Islet of Langerhans (tissue), 1 donor: ENCODE data around the gene PBOV1.
"Not testable (repeated sequence)": the region's sequence is repeated elsewhere in the genome, so short reads cannot be mapped to it uniquely, and the experiment has no call there.

Experiments used
- FAIRE-seq: peaks from one replicate; lab custom pipeline; 2011; peaks lifted over from hg19 to GRCh38; lab: Jason Lieb, UNC

PBOV1 gene

DNA sequence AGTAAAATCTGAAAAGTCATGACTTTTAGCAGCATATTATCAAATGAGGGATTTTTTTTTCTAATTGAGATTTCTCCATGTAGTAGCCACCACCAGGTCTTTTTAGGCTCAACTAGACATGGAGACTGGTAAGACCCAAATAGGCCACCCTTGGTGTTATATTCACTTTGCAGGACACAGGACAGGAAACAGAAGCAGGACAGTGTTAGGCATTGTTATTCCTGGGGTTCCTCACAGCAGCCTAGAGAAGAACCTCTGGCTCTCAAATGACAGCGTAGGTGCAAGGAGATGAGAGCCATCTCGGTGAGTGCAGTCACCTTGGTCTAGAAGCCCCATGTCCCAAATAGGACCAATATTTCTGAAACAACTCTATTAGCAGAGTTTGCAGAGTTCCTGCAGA, 19.2 kb upstream of the PBOV1 start:
- no peak for FAIRE-seq

DNA sequence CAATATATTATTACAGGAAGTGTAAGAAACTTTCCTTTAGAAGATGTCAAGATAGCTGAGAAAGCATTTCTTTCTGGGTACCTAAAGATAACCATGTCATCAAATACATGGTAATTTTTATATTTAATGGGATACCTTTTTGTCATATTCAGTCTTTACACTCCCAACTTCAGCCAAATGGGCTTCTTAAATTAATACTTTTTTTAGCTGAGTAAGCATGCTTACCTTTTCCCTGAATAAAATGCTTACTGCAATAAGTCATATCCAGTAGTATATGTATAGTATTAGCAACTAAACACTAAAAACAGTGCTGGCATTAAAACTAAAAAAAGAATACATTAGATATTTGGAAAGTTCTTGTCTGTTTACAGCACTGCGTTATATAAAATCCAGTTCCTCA, 17.4 kb upstream of the PBOV1 start:
- peak; percentile 41 for FAIRE-seq

DNA sequence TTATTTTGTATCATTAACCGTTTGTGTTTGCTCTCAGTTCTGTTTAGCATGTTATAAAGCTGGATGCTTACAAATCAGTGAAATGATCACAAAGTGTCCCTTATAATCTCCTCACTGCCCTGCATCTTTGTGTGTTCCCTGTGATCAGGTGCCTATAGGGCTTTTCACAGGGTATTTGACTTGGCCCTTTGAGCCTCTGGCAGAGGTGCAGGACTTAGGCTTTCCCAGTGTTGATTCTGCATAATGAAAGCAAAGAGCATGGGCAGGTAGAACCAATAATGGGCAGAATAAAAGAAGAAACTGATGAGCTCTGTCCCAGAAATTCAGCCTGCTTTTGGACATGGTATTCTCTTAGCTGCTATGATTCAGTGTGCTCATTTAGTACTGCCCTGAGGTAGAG, 16.9 kb upstream of the PBOV1 start:
- no peak for FAIRE-seq

DNA sequence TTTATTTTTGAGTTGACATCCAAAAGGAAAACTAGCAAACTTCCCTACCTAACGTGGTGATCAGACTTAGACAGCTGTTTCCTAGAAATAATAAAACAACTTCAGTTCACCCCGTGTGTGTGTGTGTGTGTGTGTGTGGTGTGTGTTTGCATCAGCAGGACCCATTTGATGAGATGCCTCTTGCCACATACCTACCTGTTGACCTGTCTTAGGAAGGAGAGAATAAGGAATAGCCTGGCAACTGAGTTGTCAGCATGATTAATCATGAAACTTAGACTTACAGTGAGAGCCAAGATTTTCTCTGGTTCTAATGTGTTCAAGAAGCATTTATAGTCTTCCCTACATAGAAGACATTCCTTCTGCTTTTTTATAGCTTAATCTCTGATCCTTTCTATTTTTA, 16.1 kb upstream of the PBOV1 start:
- FAIRE-seq: no peak

DNA sequence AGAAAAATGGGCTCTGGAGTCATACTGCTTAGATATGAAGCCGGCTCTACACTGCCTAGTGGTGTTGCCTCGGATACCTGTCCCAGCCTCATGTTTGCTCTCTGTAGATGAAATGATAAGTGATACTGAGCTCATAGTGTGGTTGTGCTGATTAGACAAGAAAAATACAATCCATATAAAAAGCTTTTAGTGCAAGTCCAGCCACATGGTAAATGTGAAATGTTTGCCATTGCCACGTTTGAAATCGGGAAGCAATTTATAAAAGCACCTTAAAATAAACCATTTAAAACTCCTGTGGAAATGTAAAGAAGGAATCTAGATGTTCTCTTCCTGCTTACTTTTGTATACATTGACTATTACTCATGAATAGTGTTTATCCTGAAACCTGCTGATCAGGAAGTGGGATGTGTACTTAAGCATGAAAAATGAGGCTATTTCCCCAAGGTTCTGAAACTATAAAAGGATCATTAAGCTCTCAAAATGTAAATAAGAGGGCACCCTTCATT, 13.1 kb upstream of the PBOV1 start:
- peak; percentile 100 for FAIRE-seq

DNA sequence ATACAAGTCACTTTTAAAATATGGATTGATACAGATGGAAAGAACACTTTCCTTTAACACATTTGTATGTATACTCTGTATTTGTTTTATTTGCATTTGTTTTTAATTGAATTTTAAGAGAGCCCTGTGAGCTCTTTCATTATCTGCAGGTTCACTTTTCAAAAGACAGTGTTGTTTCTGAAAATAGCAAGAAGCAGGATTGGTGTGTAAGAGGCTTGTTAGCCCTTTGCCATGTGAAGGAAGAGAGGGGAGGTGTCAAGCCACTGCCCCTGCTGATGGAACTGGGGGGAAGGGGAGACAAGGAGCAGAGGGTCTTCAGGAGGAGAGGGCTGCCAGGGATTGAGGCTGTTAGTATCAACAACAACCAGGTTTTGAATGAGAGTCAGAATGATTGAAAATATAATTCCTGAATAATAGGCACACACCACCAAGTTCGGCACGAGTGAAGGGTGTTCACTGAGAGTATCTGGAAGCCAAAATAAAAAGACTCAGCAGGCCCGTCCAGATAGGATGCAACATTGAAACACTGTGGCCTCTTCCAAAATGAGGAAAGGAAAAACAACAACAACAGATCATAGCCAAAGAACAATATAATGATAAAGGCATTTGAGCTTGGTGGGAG, 12.6 kb upstream of the PBOV1 start:
- no peak for FAIRE-seq

DNA sequence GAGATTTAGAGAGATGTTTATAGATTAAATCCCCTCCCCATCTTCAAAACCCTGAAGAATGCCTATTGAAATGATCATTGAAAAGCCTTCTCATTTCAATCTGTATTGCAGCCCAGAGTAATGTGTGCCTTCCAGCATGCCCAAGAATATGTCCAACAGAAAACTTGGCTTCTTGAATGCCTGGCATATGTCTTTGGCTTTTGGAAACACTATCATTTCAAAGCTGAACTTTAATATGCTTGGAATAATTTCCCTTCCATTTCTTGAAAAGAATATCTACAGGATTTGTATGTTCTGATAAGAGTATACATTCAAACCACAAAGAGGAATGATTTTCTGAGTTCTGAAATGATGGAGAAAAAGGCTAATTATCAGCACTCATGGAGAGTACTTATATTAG, 11.9 kb upstream of the PBOV1 start:
- no peak for FAIRE-seq

DNA sequence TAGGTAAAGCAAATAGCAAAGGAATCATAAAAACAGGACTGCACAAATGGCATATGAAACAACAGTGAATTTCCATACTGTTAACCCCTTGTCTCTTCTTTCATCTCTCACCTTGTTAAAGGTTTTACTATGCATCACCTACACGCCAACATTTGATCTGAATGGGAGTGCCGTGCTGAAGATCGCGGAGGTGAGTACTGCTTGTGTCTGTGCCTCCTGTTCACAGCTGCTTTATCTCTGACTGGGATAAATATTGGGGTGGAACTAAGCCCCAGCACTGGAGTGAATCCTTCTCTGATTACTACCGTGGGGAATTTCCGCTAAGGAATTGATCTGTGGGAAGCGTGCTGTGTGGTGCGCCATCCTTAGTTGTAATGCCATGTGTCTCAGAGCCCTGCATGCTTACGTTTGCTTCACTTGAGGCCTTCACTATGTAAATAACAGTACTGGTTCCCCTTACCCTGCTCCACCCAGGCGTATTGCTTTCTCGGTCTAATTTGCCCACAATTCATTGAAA, 11.4 kb upstream of the PBOV1 start:
- no peak for FAIRE-seq

DNA sequence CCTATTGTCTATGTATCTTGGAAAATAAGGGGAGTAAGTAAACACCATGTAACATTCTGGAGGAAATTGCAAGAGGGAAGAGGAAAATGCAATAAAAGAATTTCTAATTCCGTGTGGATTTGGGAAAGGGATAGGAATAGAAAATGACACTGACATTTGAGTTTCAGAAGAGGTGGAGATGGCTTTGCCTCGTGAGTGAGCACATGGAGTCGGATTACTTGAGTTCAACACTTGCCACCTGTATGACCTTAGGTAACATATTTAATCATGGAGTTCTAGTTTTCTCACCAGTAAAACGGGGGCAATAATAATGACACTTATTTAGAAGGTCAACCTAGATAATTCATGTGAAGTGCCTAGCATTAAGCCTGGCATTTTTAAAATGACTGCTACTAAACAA, 10.8 kb upstream of the PBOV1 start:
- FAIRE-seq: no peak

DNA sequence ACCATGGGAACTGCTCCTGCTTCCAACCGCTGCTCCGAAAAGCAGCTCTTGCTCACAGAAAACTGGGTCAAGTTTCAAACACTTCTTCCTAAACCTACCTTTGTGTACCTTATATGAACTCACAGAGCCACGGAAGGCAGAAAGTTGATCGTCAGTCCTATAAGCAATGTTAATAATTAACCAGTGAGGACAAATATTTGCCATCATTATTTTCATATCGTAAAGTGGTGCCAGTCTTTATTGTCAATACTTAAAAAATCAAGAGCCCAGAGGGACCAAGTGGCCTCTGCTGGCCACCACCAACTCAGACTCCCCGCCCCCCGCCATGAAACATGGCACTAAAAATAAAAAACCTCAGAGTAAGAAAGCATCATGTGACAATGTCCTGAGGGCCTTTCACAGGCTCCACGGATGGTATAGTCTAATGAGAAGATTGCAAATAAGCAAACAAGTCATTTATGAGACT, 9.1 kb upstream of the PBOV1 start:
- peak; percentile 87 for FAIRE-seq

DNA sequence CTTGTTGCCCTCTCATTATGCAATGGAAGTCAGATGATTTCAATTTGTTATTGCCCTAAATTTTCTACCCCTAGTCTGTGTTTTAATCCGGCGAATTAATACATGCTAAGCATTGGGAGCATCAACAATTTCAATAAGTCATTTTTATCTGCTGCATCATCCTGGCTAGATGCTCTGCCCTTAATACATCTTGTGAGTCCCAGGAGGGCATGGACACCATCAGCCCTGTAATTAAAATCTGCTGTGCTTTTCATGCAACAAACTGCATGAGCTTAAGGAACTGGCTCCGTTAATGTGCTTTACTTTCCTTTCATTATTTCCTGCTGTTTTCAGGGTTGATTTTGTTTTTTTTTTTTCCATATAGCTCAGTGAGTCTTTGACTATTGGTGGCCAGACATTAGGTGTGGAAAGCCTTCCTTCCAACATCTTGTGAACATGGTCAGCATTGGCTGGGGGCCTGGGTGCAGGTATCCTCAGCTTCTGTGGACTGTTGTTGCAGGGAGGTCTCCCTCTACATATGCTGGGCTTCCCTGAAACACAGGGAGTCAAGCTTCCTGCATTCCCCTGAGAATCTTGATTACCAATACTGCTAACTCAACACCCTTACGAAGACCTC, 8.5 kb upstream of the PBOV1 start:
- peak; percentile 13 for FAIRE-seq

DNA sequence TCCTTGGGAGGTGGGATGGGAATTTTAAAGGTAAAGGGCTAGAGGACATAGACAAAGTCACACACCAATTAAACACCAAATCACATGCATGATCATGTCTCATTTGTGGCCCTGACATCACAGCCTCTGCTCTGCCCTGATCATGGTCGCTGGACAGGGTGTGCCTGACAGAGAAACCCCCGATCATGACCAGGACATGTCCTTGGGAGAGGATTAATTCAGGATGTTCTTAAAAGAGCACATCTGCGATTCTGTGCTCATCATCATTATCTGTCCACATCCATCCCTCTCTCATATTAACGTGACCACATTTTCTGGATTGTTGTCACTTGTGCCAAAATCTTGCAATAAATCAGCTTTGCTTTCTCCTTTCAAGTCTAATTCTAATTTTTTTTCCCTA, 7.7 kb upstream of the PBOV1 start:
- no peak for FAIRE-seq

DNA sequence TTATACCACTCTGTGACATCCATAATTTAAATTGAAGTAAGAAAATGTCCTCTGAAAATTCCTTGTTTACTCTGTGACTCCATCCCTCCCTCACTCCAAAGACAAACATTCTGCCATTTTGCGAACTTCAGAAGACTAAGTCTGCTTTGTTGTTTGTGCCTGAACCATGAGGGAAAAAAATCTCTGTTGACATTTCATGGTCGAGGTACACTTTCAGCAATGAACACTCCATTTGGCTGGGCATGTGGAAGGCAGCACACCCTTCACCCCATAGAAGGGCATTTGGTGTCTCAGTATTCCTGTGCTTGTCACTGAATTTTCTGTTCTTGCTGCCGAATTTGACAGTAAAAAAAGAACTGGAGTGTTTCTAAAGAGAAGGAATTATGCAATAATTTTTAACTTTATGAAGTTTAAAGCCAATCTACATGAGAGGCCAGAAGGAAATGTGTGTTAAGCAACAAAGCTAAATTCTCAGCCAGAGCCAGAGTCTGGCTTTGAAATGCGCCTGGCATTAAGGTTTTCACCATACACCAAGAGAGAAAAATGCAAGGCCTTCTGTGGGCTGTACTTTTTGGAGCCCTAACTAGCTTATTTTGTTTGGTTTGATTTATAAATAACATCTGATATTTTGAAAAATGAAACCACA, 4.7 kb upstream of the PBOV1 start:
- peak; percentile 27 for FAIRE-seq

DNA sequence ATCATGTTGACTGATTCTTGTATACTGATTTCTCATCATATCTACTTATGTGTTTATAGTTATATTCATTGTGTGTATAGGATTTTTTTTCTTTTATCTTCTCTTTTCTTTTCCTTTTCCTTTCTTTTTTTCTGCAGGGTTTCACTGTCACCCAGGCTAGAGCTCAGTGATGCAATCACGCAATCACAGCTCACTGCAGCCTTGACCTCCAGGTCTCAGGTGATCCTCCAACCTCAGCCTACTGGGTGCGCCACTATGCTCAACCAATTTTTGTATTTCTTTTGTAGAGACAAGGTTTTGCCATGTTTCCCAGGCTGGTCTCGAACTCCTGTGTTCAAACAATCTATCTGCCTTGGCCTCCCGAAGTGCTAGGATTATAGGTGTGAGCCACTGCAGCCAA, 1.6 kb upstream of the PBOV1 start:
- FAIRE-seq: peak; percentile 94

DNA sequence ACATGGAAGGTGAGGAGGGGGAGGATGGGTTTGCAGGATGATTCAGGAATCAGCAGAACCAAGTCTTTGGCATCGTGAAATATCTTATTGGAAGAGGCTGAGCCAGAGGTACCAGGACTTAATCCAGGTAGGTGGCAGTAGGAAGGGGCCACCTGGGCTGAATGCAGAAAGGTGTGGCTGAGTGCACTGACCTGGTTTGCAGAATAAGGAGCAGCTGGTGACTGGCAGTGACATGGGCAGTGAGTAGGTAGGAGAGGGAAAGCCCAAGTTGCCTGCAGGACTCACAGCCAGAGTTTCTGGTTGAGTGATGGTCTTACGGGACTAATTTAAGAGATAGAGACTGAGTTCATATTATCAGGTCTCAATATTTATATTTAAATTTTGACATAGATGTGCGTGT, 1.1 kb upstream of the PBOV1 start:
- FAIRE-seq: no peak

DNA sequence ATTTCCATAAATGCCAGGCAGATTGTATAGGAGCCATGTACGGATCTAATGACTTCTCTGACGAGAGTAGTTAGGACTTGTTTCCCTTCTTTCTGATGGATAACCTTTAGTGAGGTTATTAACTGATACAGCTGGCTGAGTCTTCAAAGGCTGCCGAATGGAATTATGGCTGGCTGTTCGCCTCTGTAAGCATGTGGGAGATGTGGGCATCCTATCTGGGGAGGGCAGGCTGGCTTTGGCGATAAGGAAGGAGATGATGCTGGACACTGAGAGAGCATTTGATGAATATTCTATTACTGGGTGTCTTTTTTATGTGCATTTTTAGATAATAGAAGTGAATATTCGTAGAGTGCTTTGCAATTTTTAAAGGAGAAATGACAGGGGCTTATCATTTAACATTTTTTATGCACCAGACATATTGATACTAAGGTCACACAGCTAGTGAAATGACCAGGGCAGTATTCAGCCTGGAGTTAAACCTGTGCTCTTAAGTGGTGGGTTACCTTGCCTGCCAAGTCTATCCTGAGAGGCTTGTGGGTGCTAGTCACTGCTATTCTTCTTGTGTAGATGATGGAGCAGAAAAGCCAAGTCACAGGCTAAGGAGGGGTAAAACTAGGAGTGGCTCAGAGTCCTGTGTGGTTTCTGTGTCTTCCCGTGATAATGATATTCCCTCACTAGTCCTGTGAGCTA, 3.1 kb downstream of the PBOV1 start:
- no peak for FAIRE-seq

DNA sequence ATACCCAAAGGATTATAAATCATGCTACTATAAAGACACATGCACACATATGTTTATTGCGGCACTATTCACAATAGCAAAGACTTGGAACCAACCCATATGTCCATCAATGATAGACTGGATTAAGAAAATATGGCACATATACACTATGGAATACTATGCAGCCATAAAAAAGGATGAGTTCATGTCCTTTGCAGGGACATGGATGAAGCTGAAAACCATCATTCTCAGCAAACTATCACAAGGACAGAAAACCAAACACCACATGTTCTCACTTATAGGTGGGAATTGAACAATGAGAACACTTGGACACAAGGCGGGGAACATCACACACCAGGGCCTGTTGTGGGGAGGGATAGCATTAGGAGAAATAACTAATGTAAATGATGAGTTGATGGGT, 5.8 kb downstream of the PBOV1 start:
- not testable (repeated sequence) for FAIRE-seq

DNA sequence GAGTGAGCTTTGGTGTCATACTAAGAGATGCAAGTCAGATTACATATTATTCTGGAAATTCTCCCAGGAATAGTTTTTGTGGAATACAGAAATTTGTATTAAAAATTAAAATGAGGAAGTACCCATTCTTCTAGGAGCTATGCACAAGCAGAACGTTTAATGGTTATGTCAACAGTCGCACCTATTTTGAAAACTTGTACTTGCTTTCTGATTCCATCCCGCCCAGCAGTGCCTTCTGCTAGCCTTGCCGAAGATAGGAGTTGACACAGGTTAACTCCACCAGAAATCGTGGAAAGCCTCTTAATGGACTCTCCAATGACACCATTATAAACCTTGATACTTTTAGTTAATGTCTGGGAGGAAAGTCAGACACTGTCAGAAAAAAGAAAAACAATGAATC, 6.7 kb downstream of the PBOV1 start:
- FAIRE-seq: no peak

DNA sequence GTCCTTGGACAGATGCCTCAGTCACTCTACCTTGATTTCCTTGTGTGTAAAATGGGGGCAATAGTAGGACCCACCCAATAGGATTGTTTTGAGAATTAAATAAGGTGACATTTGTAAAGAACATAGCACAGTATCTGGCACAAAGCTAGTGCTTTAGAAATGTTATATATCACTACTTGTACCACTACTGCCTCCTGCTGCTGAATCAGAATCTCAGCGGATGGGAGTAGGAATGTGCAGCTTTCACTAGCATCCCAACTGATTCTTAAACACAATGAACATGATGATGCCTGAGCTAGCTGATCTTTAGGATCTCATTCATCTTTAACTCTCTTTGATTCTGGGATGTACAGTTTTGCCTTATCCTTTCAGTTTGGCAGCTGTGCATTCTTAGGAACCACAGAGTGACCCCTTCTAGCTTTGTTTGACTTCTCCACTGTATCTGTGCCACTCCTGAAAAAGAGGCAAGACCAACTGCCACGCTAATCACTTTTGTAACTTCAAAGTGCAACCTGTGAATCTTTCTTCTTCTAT, 7.2 kb downstream of the PBOV1 start:
- FAIRE-seq: no peak

DNA sequence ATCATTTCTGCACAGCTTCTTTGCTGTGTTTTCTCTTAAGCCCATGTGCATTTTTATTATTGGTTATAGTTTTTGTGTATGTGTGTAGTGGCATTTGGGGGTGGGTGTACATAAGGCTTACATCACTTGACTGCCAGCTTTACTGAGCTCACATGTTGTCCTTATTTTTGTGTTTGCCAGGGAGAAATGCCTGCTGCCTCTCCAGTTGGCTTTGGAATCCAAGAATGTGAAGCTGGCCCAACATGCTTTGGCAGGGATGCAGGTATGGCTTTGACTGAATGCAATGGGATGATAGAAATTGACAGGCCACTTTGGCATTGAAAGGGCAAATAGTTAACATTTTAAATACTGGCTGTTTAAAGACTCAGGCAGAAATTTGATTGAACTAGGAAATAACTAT, 11.4 kb downstream of the PBOV1 start:
- no peak for FAIRE-seq

DNA sequence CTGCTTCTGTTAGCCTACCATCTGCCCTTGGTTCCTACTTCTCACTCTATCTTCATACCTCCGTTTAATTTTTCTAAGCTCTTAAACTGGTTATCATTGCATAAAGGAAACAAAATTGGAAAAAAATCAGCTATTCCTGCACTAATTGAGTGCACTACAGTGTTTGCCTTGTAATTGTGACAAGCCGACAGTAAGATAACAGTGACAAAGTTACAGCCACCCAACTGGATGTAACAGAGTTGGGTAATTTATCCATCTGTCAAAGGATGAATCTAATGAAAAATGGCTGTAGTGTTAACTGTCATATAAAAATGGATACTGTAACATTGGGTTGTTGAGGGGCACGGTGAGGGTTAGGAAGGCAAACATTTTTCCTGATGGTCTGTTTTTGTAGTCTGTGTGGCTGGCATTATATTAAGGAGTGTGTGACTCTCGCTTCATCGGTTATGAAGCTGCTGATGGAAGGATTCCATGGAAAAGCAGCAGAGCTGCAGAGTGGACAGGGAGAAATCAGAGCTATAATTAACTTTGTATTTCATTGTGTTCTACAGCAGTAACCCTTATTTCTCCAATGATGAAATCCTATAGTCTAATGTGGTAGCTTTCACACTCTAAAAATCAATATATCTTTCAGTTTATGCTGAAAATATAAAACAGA, 12.7 kb downstream of the PBOV1 start:
- FAIRE-seq: peak; percentile 98

DNA sequence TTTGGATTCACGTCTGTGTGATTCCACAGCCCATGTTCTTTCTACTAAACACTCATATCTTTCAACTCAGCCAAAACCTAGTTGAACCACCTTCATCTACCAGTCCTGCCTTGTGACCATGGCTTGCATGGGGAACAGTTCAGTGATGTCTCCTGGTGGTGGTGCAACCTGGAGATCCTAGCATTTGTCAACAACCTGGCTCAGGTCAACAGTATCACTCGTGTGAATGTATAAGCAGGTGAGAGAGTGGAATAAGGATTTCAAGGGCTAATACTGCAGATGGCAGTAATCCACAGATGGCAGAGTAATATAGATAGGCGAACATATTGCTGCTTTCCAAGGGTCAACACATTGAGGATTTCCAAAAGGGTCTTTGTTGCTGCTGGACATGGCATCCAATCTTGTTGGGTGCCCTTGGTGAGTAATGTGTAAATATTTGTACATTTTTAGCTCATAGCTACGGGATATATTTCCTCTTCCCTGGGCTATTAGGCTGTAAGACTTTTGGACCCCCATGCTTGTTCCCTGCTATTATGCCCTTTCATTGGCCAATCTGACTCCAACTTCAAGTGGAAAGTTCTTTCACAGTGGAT, 13.4 kb downstream of the PBOV1 start:
- peak; percentile 9 for FAIRE-seq
